Keratinocyte (primary cell): Measurements from ENCODE around the gene KDM6B.

Experiments
- CTCF ChIP-seq, 3 experiments: IDR thresholded peaks in 1 of 3; conservative IDR thresholded peaks in 1 of 3; optimal IDR thresholded peaks in 1 of 3; 2 replicates in 2 of 3; 3 replicates in 1 of 3; pipeline versions ENCODE3 to v1.5.1; 2011; ENCODE audit warnings: low read length in 3 of 3, mild to moderate bottlenecking in 3 of 3, moderate library complexity in 2 of 3, control low read depth in 1 of 3, inconsistent platforms in 1 of 3; ENCODE audit not compliant: insufficient read depth in 2 of 3; ENCODE audit errors: extremely low read depth in 1 of 3
- EZH2 ChIP-seq: IDR thresholded peaks from one replicate; pipeline ENCODE4 v1.6.1; 2012; ENCODE audit warnings: inconsistent platforms, mild to moderate bottlenecking, low read length, moderate library complexity

- no peak for TF ChIP-seq CTCF (optimal IDR thresholded peaks at IDR 0.05 in 1 of 3, IDR thresholded peaks at IDR 0.05 in 1 of 3, conservative IDR thresholded peaks at IDR 0.05 in 1 of 3; ENCODE audit: extremely low read depth in 1 of 3, insufficient read depth in 2 of 3, low read length in 3 of 3)
- TF ChIP-seq EZH2 = no peak
Observed at GRCh38 chr17:7882629-7883028, 48.6 kb downstream of the KDM6B start.
